HuH-7.5 (cell line): ENCODE results near the gene COQ8A.

Source experiments
- DNase-seq: peaks from one replicate; pipeline ENCODE4 v3.0.0; 2011; ENCODE audit warnings: low spot score

COQ8A gene

DNA sequence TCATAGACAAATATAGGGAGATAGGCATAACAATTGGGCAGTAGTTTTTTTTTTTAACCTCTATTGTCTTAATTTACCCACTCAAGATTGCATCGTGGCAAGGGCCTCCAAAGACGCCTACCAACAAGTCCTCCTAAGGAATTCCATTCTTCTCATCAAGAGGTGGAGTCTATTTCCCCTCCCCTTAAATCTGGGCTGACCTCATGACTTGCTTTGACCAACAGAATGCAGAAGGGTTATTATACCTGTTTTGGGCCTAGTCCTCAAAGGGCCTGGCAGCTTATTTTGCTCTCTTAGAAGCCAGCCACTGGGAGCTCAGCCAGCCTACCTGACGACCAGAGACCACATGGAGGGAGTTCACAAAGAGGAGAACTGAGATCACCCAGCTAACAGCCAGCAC, 92.3 kb downstream of the COQ8A start:
- no peak for DNase-seq

DNA sequence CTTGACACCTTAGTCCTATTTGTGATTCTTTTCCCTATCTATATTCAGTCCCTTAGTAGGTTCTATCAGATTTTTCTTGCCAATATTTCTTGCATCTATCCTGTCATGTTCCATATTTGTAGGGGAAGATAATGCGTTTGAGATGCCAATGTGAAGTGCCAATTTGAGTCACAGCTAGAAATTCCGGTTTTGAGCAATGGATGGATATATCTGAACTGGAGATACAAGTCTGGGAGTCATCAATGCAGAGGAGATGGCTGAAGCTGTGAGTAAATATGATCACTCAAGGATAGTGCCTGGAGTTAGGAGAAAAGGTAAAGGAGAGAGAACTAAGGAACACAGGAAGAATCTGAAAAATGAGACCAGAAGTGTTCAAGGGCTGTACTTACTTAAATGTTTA, 93.8 kb downstream of the COQ8A start:
- DNase-seq = no peak

DNA sequence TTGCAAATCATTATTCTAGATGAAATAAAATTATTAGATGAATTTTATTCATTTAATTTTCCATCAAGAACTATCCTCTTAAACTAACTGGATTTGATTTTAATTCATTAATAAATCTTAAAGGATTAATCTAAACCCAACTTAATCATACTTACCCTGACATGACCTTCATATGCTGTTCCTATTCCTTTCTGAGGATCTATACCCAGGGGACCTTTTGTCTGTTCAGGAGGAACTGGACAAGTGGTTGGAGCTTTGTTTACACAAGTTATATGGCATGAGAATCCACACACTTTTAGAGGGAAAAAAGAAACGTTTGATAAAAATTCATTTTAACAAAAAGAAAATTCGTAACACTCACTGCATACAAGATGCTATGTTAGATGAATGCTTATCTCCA, 95.2 kb downstream of the COQ8A start:
- no peak for DNase-seq

DNA sequence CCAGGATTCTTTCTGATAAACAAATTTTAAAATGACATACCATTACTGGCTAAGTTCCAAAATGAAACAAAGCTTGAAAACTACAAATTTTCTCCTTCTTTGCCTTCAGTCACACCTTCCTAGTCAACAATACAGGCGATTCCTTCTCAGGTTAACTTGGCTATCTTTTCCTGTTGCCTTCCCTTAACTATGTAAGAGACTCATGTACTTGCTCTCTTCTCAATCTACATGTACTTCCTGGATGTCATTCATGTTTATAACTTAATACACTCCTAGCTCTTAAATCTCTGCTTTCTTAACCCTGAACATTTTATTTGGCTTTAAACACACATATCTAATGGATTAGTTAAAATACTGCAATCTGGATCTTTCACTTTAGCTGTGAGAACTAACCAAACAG, 97.0 kb downstream of the COQ8A start:
- no peak for DNase-seq
